Measurements from ENCODE around the gene DGKI. TPM values are rescaled to one million over a fixed set of nuclear protein-coding genes. Genes with fewer than 3 reads are reported as not detected.

The DGKI gene
- total and polyA plus RNA-seq, 2 of the 13 experiments (the other 11 are each of a cell fraction or from before 2014, with no cell fraction given), result 0.09 to 0.17 TPM

DNA sequence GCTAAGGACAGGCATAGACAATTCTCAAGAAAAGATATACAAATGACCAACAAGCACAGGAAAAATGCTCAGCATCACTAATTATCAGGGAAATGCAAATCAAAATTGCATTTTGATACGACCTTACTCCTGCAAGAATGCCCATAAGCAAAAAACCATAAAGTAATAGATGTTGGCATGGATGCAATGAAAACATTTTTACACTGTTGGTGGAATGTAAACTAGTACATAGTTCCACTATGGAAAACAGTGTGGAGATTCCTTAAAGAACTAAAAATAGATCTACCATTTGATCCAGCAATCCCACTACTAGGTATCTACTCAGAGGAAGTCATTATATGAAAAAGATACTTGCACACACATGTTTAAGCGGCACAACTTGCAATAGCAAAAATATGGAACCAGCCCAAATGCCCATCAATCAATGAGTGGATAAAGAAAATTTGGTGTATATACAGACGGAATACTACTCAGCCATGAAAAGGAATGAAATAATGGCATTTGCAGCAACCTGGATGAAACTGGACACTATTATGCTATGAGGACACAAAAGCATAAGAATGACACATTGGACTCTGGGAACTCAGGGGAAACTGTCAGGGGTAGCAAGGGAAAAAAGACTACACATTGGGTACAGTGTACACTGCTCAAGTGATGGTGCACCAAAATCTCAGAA lies 59.3 kb downstream of the DGKI start:
- Histone ChIP-seq H3K4me1 (ENCODE audit: insufficient read depth, low read length) (no peaks in the 10 kb centered on the region), H3K9ac (ENCODE audit: insufficient read depth, low read depth, low read length) (no peak overlapping the region), H3K36me3 (replicated peaks in 1 of 2; ENCODE audit: control insufficient read depth in 1 of 2, insufficient read depth in 2 of 2, low read length in 2 of 2) (no peaks in the 10 kb centered on the region), H3K4me3 (replicated peaks in 1 of 3; ENCODE audit: insufficient read depth in 1 of 3, low read depth in 2 of 3, low read length in 3 of 3) (no peak overlapping the region), H4K20me1 (ENCODE audit: insufficient read depth, low read length) (no peaks in the 10 kb centered on the region), H3K27ac (ENCODE audit: extremely low read length, insufficient read depth, low read length) (no peak overlapping the region), H3K9me3 (ENCODE audit: low read length) (no peaks in the 10 kb centered on the region), H2AFZ (ENCODE audit: low read length) (no peak overlapping the region), H3K79me2 (ENCODE audit: insufficient read depth, low read length) (no peaks in the 10 kb centered on the region), H3K27me3 (ENCODE audit: control insufficient read depth in 1 of 2, insufficient read depth in 2 of 2, low read length in 2 of 2) (peaks cover 0 to 5% of the 10 kb centered on the region in 2 experiments; a peak in 3 of 5 replicates), H3K4me2 (ENCODE audit: low read depth, low read length) (no peak overlapping the region)
- DNase-seq (ENCODE audit: low spot score), result no peak
- 28% methylated on average over 3 of the region's 3 CpGs for WGBS (ENCODE audit: low lambda C conversion rate)
- TF ChIP-seq, protein P1, sequence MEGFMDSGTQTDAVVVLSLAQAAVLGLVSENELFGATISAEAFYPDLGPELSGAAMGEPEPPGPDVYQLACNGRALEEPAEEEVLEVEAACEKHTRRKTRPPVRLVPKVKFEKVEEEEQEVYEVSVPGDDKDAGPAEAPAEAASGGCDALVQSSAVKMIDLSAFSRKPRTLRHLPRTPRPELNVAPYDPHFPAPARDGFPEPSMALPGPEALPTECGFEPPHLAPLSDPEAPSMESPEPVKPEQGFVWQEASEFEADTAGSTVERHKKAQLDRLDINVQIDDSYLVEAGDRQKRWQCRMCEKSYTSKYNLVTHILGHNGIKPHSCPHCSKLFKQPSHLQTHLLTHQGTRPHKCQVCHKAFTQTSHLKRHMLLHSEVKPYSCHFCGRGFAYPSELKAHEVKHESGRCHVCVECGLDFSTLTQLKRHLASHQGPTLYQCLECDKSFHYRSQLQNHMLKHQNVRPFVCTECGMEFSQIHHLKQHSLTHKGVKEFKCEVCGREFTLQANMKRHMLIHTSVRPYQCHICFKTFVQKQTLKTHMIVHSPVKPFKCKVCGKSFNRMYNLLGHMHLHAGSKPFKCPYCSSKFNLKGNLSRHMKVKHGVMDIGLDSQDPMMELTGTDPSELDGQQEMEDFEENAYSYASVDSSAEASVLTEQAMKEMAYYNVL (CRISPR knock-in tag; IDR thresholded peaks at IDR 0.05; ENCODE audit: borderline replicate concordance), result no peak
- TF ChIP-seq ZNF101 (CRISPR knock-in tag; IDR thresholded peaks at IDR 0.05; ENCODE audit: borderline replicate concordance, low read depth) (no peak), ZNF672 (CRISPR knock-in tag; IDR thresholded peaks at IDR 0.05) (no peak), RBM39 (IDR thresholded peaks at IDR 0.05; ENCODE audit: low read depth, low read length, poor library complexity, severe bottlenecking) (no peak), HNF4A (CRISPR knock-in tag; IDR thresholded peaks at IDR 0.05) (no peak), BRCA1 (CRISPR knock-in tag; IDR thresholded peaks at IDR 0.05) (no peak)
- TF ChIP-seq, protein P2, sequence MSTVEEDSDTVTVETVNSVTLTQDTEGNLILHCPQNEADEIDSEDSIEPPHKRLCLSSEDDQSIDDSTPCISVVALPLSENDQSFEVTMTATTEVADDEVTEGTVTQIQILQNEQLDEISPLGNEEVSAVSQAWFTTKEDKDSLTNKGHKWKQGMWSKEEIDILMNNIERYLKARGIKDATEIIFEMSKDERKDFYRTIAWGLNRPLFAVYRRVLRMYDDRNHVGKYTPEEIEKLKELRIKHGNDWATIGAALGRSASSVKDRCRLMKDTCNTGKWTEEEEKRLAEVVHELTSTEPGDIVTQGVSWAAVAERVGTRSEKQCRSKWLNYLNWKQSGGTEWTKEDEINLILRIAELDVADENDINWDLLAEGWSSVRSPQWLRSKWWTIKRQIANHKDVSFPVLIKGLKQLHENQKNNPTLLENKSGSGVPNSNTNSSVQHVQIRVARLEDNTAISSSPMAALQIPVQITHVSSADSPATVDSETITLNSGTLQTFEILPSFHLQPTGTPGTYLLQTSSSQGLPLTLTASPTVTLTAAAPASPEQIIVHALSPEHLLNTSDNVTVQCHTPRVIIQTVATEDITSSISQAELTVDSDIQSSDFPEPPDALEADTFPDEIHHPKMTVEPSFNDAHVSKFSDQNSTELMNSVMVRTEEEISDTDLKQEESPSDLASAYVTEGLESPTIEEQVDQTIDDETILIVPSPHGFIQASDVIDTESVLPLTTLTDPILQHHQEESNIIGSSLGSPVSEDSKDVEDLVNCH (CRISPR knock-in tag; IDR thresholded peaks at IDR 0.05), result no peak
- POLR2A ChIA-PET, result no interaction called here
- no peak for FAIRE-seq
- intact Hi-C loops (cut with micrococcal nuclease; ENCODE audit: unreplicated experiment), result no loop called here
- ATAC-seq, result no peak
- CTCF ChIA-PET (ENCODE audit: low intra/inter-chr PET ratio, low total read pairs), result no interaction called here
- in situ Hi-C loops (cut with HindIII; ENCODE audit: extremely low pct_ligation_motif_present, low pct_unique_long_range_greater_than_20kb), result no loop called here
- no TSS peak for BruUV-seq (replicated peaks)
